ENCODE measurements around the gene KANSL2. TPM values are rescaled to one million over a fixed set of nuclear protein-coding genes. Genes with fewer than 3 reads are reported as not detected.

KANSL2 gene
- total and polyA plus RNA-seq, 9 of the 15 experiments (the other 6 are each of a cell fraction or from before 2014, with no cell fraction given): 41.1 to 89.8 (median 55.4) TPM

DNA sequence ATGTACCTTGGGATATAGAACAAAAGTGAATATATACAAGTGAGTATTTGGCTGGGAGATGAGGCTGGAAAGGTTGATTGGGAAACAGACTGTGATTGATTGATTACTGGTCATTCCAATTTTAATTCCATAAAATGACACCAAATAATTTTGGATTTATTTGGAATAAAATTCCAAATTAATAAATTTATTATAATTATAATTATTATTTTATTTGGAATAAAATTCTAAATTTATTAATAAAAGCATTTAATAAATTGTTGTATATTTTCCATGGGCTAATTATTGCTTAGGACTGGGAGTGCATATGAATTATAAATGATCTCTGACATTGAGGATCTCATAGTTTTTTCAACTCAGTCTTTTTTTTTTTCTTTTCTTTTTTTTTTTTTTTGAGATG, 51.7 kb downstream of the KANSL2 start (continued):
- TF ChIP-seq, protein P1, sequence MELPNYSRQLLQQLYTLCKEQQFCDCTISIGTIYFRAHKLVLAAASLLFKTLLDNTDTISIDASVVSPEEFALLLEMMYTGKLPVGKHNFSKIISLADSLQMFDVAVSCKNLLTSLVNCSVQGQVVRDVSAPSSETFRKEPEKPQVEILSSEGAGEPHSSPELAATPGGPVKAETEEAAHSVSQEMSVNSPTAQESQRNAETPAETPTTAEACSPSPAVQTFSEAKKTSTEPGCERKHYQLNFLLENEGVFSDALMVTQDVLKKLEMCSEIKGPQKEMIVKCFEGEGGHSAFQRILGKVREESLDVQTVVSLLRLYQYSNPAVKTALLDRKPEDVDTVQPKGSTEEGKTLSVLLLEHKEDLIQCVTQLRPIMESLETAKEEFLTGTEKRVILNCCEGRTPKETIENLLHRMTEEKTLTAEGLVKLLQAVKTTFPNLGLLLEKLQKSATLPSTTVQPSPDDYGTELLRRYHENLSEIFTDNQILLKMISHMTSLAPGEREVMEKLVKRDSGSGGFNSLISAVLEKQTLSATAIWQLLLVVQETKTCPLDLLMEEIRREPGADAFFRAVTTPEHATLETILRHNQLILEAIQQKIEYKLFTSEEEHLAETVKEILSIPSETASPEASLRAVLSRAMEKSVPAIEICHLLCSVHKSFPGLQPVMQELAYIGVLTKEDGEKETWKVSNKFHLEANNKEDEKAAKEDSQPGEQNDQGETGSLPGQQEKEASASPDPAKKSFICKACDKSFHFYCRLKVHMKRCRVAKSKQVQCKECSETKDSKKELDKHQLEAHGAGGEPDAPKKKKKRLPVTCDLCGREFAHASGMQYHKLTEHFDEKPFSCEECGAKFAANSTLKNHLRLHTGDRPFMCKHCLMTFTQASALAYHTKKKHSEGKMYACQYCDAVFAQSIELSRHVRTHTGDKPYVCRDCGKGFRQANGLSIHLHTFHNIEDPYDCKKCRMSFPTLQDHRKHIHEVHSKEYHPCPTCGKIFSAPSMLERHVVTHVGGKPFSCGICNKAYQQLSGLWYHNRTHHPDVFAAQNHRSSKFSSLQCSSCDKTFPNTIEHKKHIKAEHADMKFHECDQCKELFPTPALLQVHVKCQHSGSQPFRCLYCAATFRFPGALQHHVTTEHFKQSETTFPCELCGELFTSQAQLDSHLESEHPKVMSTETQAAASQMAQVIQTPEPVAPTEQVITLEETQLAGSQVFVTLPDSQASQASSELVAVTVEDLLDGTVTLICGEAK (IDR thresholded peaks at IDR 0.05): no peak
- TF ChIP-seq, protein P1 (CRISPR knock-in tag; IDR thresholded peaks at IDR 0.05): no peak
- TF ChIP-seq ZNF165 (CRISPR knock-in tag; IDR thresholded peaks at IDR 0.05; ENCODE audit: borderline replicate concordance) (no peak), FOS (IDR thresholded peaks at IDR 0.05; ENCODE audit: extremely low read depth, insufficient read length) (no peak), ILF3 (IDR thresholded peaks at IDR 0.05; ENCODE audit: borderline replicate concordance) (no peak), SIN3B (IDR thresholded peaks at IDR 0.05; ENCODE audit: low read depth) (no peak), ZNF707 (CRISPR knock-in tag; conservative IDR thresholded peaks at IDR 0.05) (no peak), ZNF507 (tag; conservative IDR thresholded peaks at IDR 0.05) (no peak), KLF13 (tag; IDR thresholded peaks at IDR 0.05; ENCODE audit: borderline replicate concordance, low read depth) (no peak)

All from K562 (cell line).